UCSD-AML1 (cell line): ENCODE results near the gene HSF4.

Experiments
- DNase-seq: peaks from one replicate; lab custom pipeline; 2025; ENCODE audit not compliant: unreplicated experiment; lab: John Stamatoyannopoulos, UW

Gene HSF4

GRCh38 chr16:67200491-67200890, 35.9 kb downstream of the HSF4 start:
- DNase-seq = no peak

GRCh38 chr16:67201411-67202345, 37.1 kb downstream of the HSF4 start:
- no peak for DNase-seq

GRCh38 chr16:67202426-67202825, 37.9 kb downstream of the HSF4 start:
- DNase-seq = no peak

GRCh38 chr16:67202956-67203493, 38.5 kb downstream of the HSF4 start:
- no peak for DNase-seq

GRCh38 chr16:67204076-67204475, 39.5 kb downstream of the HSF4 start:
- no peak for DNase-seq

- no peak for DNase-seq
These were observed 41.7 kb downstream of the HSF4 start for GRCh38 chr16:67206129-67206837.

GRCh38 chr16:67206838-67207248, 42.3 kb downstream of the HSF4 start:
- no peak for DNase-seq

- DNase-seq = peak; percentile 26
These were observed 42.9 kb downstream of the HSF4 start for GRCh38 chr16:67207249-67208091.

GRCh38 chr16:67208154-67208896, 43.8 kb downstream of the HSF4 start:
- no peak for DNase-seq

GRCh38 chr16:67209565-67209964, 45.0 kb downstream of the HSF4 start:
- DNase-seq = no peak

- DNase-seq = no peak
These were observed 45.8 kb downstream of the HSF4 start for GRCh38 chr16:67210069-67210937.

GRCh38 chr16:67211674-67212073, 47.1 kb downstream of the HSF4 start:
- DNase-seq = no peak

- no peak for DNase-seq
These were observed 48.2 kb downstream of the HSF4 start for GRCh38 chr16:67212766-67213165.

- DNase-seq = no peak
These were observed 48.9 kb downstream of the HSF4 start for GRCh38 chr16:67213197-67214019.

- peak; percentile 34 for DNase-seq
These were observed 51.2 kb downstream of the HSF4 start for GRCh38 chr16:67215706-67216105.

GRCh38 chr16:67216612-67217490, 52.3 kb downstream of the HSF4 start:
- DNase-seq = peak; percentile 78
